Astrocyte (in vitro differentiated cells and primary cell): ENCODE measurements around the gene GMPS. TPM values are rescaled to one million over a fixed set of nuclear protein-coding genes. Genes with fewer than 3 reads are reported as not detected.
A peak's percentile ranks its signal among the peaks of the same experiment; 100 is the strongest.
"Not testable (repeated sequence)": the region's sequence is repeated elsewhere in the genome, so short reads cannot be mapped to it uniquely, and the experiment has no call there.

ENCODE experiments used
- DNase-seq: peaks from one replicate; pipeline ENCODE4 v3.0.0-alpha.2; 2010; ENCODE audit warnings: low read depth
- FAIRE-seq: peaks from 2 replicates; lab custom pipeline; 2011; peaks lifted over from hg19 to GRCh38; lab: Jason Lieb, UNC
- H2AFZ ChIP-seq: 2 replicates; pipeline ENCODE4 v1.6.0; 2012; ENCODE audit warnings: low read depth, low read length, inconsistent platforms
- H3K27ac ChIP-seq: 2 replicates; pipeline ENCODE4 v1.5.1; 2011; ENCODE audit warnings: low read depth, low read length, inconsistent platforms
- H3K27me3 ChIP-seq: 2 replicates; pipeline ENCODE4 v1.6.0; 2011; ENCODE audit warnings: low read length, inconsistent platforms; ENCODE audit not compliant: insufficient read depth
- H3K36me3 ChIP-seq: 2 replicates; pipeline ENCODE4 v1.5.1; 2011; ENCODE audit warnings: low read length, inconsistent platforms; ENCODE audit not compliant: insufficient read depth
- H3K4me1 ChIP-seq: 2 replicates; pipeline ENCODE4 v1.5.1; 2011; ENCODE audit warnings: low read length, inconsistent platforms; ENCODE audit not compliant: insufficient read depth
- H3K4me2 ChIP-seq: 2 replicates; pipeline ENCODE4 v1.6.0; 2012; ENCODE audit warnings: low read length, inconsistent platforms
- H3K4me3 ChIP-seq: 2 replicates; pipeline ENCODE4 v1.5.1; 2011; ENCODE audit warnings: low read depth, mild to moderate bottlenecking, low read length, inconsistent platforms; ENCODE audit not compliant: insufficient read depth
- H3K79me2 ChIP-seq: 2 replicates; pipeline ENCODE4 v1.6.0; 2012; ENCODE audit warnings: mild to moderate bottlenecking, low read length, inconsistent platforms; ENCODE audit not compliant: insufficient read depth
- H3K9ac ChIP-seq: 2 replicates; pipeline ENCODE4 v1.6.0; 2012; ENCODE audit warnings: mild to moderate bottlenecking, low read length, inconsistent platforms
- H3K9me3 ChIP-seq: 2 replicates; pipeline ENCODE4 v1.5.1; 2012; ENCODE audit warnings: low read depth, mild to moderate bottlenecking, low read length, inconsistent platforms; ENCODE audit not compliant: insufficient read depth
- H4K20me1 ChIP-seq: 2 replicates; pipeline ENCODE4 v1.6.0; 2012; ENCODE audit warnings: low read length, inconsistent platforms; ENCODE audit not compliant: insufficient read depth
- H3K27ac Mint-ChIP-seq: one replicate; pipeline ENCODE4 v1.8.0; 2021; ENCODE audit warnings: mild to moderate bottlenecking, mixed read lengths; ENCODE audit not compliant: unreplicated experiment
- H3K27me3 Mint-ChIP-seq: one replicate; pipeline ENCODE4 v1.8.0; 2021; ENCODE audit warnings: low read depth, mixed read lengths; ENCODE audit not compliant: unreplicated experiment
- H3K36me3 Mint-ChIP-seq: one replicate; pipeline ENCODE4 v1.8.0; 2021; ENCODE audit warnings: low read depth, mixed read lengths; ENCODE audit not compliant: unreplicated experiment
- H3K4me1 Mint-ChIP-seq: one replicate; pipeline ENCODE4 v1.8.0; 2021; ENCODE audit warnings: low read depth, mixed read lengths; ENCODE audit not compliant: unreplicated experiment
- H3K4me3 Mint-ChIP-seq: one replicate; pipeline ENCODE4 v1.8.0; 2021; ENCODE audit warnings: mild to moderate bottlenecking, moderate library complexity, mixed read lengths; ENCODE audit not compliant: unreplicated experiment
- H3K9me3 Mint-ChIP-seq: one replicate; pipeline ENCODE4 v1.8.0; 2021; ENCODE audit warnings: mild to moderate bottlenecking, mixed read lengths; ENCODE audit not compliant: unreplicated experiment
- EZH2 ChIP-seq: IDR thresholded peaks from 2 replicates; pipeline ENCODE4 v1.6.1; 2012; ENCODE audit warnings: mild to moderate bottlenecking, low read length, inconsistent platforms; ENCODE audit not compliant: insufficient read depth
- total RNA-seq: library from RNA; stranded (reverse); gene quantifications from 2 replicates; pipeline ENCODE4 v1.2.1, GENCODE V29; 2021
- TF ChIP-seq, protein P1 (sequence below): IDR thresholded peaks from 2 replicates; pipeline ENCODE4 v1.5.1; 2011; ENCODE audit warnings: low read depth, mild to moderate bottlenecking, inconsistent platforms, low read length, moderate library complexity; ENCODE audit not compliant: insufficient read depth

The GMPS gene
- total RNA-seq, 1 donor from 2014 or later, result 58.1 TPM

DNA sequence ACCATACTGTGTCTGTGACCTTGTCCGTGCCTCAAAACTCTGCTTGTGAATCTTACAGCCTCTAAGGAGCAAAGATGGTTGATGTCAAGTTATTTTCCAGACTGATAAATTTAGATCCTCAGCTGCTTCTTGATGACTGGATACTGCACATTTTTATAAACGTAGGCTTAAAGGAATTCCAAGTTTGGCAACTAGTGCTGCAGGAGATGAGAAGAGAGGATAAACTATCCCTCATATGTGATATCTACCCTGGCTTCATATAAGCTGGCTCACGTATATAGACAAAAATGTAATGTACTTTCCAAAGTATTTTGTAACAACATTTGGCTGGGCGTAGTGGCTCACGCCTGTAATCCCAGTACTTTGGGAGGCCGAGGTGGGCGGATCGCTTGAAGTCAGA, 89.6 kb downstream of the GMPS start:
- Histone ChIP-seq H4K20me1 (no peaks in the 10 kb centered on the region), H3K4me2 (no peak overlapping the region), H3K79me2 (no peaks in the 10 kb centered on the region), H3K9me3 (no peaks in the 10 kb centered on the region), H3K4me1 (peaks cover 4% of the 10 kb centered on the region), H3K27ac (no peak overlapping the region), H3K4me3 (no peak overlapping the region), H2AFZ (no peak overlapping the region), H3K9ac (no peak overlapping the region), H3K36me3 (no peaks in the 10 kb centered on the region), H3K27me3 (no peaks in the 10 kb centered on the region)
- no peaks in the 10 kb centered on the region for H3K36me3 Mint-ChIP-seq
- TF ChIP-seq, protein P1, sequence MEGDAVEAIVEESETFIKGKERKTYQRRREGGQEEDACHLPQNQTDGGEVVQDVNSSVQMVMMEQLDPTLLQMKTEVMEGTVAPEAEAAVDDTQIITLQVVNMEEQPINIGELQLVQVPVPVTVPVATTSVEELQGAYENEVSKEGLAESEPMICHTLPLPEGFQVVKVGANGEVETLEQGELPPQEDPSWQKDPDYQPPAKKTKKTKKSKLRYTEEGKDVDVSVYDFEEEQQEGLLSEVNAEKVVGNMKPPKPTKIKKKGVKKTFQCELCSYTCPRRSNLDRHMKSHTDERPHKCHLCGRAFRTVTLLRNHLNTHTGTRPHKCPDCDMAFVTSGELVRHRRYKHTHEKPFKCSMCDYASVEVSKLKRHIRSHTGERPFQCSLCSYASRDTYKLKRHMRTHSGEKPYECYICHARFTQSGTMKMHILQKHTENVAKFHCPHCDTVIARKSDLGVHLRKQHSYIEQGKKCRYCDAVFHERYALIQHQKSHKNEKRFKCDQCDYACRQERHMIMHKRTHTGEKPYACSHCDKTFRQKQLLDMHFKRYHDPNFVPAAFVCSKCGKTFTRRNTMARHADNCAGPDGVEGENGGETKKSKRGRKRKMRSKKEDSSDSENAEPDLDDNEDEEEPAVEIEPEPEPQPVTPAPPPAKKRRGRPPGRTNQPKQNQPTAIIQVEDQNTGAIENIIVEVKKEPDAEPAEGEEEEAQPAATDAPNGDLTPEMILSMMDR, result no peak
- no peak for TF ChIP-seq EZH2
- DNase-seq, result no peak
- H3K4me3 Mint-ChIP-seq, result no peak overlapping the region
- H3K27ac Mint-ChIP-seq, result no peak overlapping the region
- H3K4me1 Mint-ChIP-seq, result peaks cover 2% of the 10 kb centered on the region
- no peak for FAIRE-seq
- peaks cover 3% of the 10 kb centered on the region for H3K9me3 Mint-ChIP-seq
- H3K27me3 Mint-ChIP-seq, result no peaks in the 10 kb centered on the region

DNA sequence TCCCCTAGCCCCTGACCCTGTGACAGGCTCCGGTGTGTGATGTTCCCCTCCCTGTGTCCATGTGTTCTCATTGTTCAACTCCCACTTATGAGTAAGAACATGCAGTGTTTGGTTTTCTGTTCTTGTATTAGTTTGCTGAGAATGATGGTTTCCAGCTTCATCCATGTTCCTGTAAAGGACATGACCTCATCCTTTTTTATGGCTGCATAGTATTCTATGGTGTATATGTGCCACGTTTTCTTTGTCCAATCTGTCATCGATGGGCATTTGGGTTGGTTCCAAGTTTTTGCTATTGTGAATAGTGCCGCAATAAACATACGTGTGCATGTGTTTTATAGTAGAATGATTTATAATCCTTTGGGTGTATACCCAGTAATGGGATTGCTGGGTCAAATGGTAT, 90.6 kb downstream of the GMPS start:
- not testable (repeated sequence) for H2AFZ ChIP-seq, H3K27me3 Mint-ChIP-seq, FAIRE-seq, H3K27ac ChIP-seq, H3K9me3 Mint-ChIP-seq, H3K27ac Mint-ChIP-seq, H3K4me1 ChIP-seq, H3K4me2 ChIP-seq, H3K79me2 ChIP-seq, H3K9ac ChIP-seq, H3K4me3 ChIP-seq, H3K36me3 Mint-ChIP-seq, H3K36me3 ChIP-seq, H3K4me3 Mint-ChIP-seq, H3K27me3 ChIP-seq, H3K4me1 Mint-ChIP-seq, DNase-seq, H3K9me3 ChIP-seq, H4K20me1 ChIP-seq

DNA sequence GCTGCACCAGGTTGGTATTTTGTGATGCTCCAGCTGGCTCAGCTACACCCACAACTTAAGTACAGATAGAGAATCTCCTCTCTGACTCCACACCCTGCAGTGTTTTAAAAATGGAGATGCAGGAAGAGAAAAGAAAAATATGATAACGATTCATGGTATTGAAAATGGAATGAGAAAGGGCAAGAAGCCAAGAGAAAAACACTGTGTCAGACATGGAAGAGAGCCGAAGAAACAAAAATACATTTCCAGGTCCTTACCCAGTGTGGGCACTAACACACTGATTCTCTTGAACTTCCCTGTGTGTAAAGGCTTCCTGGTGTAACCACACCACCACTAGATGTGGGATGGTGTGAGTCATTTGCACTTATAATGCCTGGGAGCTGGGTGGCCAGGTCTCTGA, 93.1 kb downstream of the GMPS start:
- Histone ChIP-seq H4K20me1 (no peaks in the 10 kb centered on the region), H3K27me3 (no peaks in the 10 kb centered on the region), H3K36me3 (no peaks in the 10 kb centered on the region), H3K79me2 (no peaks in the 10 kb centered on the region), H3K4me1 (peaks cover 4% of the 10 kb centered on the region), H3K9me3 (no peaks in the 10 kb centered on the region), H2AFZ (no peak overlapping the region), H3K27ac (peak overlapping the region; percentile 37), H3K4me3 (no peak overlapping the region), H3K9ac (no peak overlapping the region), H3K4me2 (peak overlapping the region; percentile 19)
- no peak overlapping the region for H3K27ac Mint-ChIP-seq
- peaks cover 5% of the 10 kb centered on the region for H3K9me3 Mint-ChIP-seq
- H3K36me3 Mint-ChIP-seq, result no peaks in the 10 kb centered on the region
- DNase-seq (peak; percentile 61), FAIRE-seq (peak; percentile 5)
- TF ChIP-seq, protein P1, result no peak
- no peak for TF ChIP-seq EZH2
- no peaks in the 10 kb centered on the region for H3K27me3 Mint-ChIP-seq
- H3K4me3 Mint-ChIP-seq, result no peak overlapping the region
- H3K4me1 Mint-ChIP-seq, result peaks cover 2% of the 10 kb centered on the region
